HepG2 (cell line): ENCODE results near the gene LLGL2.

ENCODE experiments used
- CBX2 ChIP-seq, 2 experiments: fragments of 200-600 bp in 1 of 2; sonication (generic); formaldehyde crosslinking in 1 of 2; IDR thresholded peaks; 2 replicates each; pipeline versions ENCODE4 v1.7.0 to v1.8.1; 2018 to 2022; ENCODE audit warnings: low read depth in 2 of 2, low read length in 1 of 2, mild to moderate bottlenecking in 1 of 2, missing genetic modification reagents in 1 of 2
- CENPX ChIP-seq: sonication (generic); formaldehyde crosslinking; IDR thresholded peaks from 2 replicates; pipeline ENCODE4 v1.9.0; 2021; ENCODE audit warnings: mild to moderate bottlenecking, missing genetic modification reagents, moderate library complexity
- FOSL1 ChIP-seq: sonication (generic); formaldehyde crosslinking; IDR thresholded peaks from 2 replicates; pipeline ENCODE4 v1.9.0; 2021; ENCODE audit warnings: missing genetic modification reagents, borderline replicate concordance
- KLF13 ChIP-seq: sonication (generic); formaldehyde crosslinking; IDR thresholded peaks from 2 replicates; pipeline ENCODE4 v1.4.0; 2020; ENCODE audit warnings: mild to moderate bottlenecking, missing genetic modification reagents
- NPAS2 ChIP-seq: sonication (generic); formaldehyde crosslinking; IDR thresholded peaks from 2 replicates; pipeline ENCODE4 v1.8.0; 2022; ENCODE audit warnings: mild to moderate bottlenecking, missing genetic modification reagents, borderline replicate concordance
- POLR2A ChIP-seq, 2 experiments: IDR thresholded peaks; 2 replicates each; pipeline ENCODE4 v1.6.1; 2011; ENCODE audit warnings: low read depth in 2 of 2, low read length in 2 of 2, mild to moderate bottlenecking in 1 of 2, moderate library complexity in 1 of 2; ENCODE audit not compliant: insufficient read depth in 1 of 2
- SOX5 ChIP-seq: IDR thresholded peaks from 2 replicates; pipeline ENCODE4 v1.6.1; 2016; ENCODE audit warnings: borderline replicate concordance
- ZEB1 ChIP-seq: IDR thresholded peaks from 2 replicates; pipeline ENCODE4 v1.6.1; 2012; ENCODE audit warnings: mild to moderate bottlenecking, low read depth, inconsistent platforms; ENCODE audit not compliant: insufficient replicate concordance
- ZNF24 ChIP-seq: fragments of 450-650 bp; IDR thresholded peaks from 2 replicates; pipeline ENCODE4 v1.6.1; 2017; ENCODE audit warnings: antibody characterized with exemption, mild to moderate bottlenecking
- ZNF292 ChIP-seq: sonication (generic); formaldehyde crosslinking; IDR thresholded peaks from 2 replicates; pipeline ENCODE4 v1.8.1; 2022; ENCODE audit warnings: mild to moderate bottlenecking, low read depth, missing genetic modification reagents, borderline replicate concordance
- TF ChIP-seq, protein P1 (sequence below): sonication (generic); formaldehyde crosslinking; IDR thresholded peaks from 2 replicates; pipeline ENCODE4 v1.4.0; 2020; ENCODE audit warnings: missing genetic modification reagents, mild to moderate bottlenecking, borderline replicate concordance
- TF ChIP-seq, protein P2 (sequence below): sonication (generic); formaldehyde crosslinking; IDR thresholded peaks from 2 replicates; pipeline ENCODE4 v1.4.0; 2020; ENCODE audit warnings: missing genetic modification reagents; ENCODE audit errors: not compliant biosample characterization
- TF ChIP-seq, protein P3 (sequence below): sonication (generic); formaldehyde crosslinking; IDR thresholded peaks from 2 replicates; pipeline ENCODE4 v1.5.0; 2020; ENCODE audit warnings: mild to moderate bottlenecking, missing genetic modification reagents, moderate library complexity
- TF ChIP-seq, protein P4 (sequence below), 2 experiments: sonication (generic) in 1 of 2; formaldehyde crosslinking in 1 of 2; IDR thresholded peaks; 2 replicates each; pipeline versions ENCODE4 v1.5.1 to v1.6.1; 2011 to 2020; ENCODE audit warnings: borderline replicate concordance in 1 of 2, low read depth in 1 of 2, low read length in 1 of 2, mild to moderate bottlenecking in 1 of 2, missing genetic modification reagents in 1 of 2, moderate library complexity in 1 of 2

DNA sequence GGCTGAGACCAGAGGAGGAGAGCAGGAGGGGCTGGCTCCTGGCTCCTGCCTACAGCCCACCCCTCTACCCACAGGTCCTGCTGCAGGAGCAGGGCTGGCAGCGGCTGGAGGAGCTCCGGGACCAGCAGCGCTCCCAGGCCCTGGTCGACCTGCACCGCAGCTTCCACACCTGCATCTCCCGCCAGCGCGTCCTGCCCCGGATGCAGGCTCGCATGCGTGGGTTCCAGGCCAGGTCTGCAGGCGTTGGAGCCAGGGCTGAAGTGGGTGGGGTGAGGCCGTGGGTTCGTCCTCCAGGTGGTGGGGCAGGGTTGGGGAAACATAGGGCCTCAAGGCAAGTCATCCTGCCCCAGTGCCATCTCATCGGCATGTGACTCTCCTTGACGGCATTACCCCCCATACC, 80.3 kb downstream of the LLGL2 start:
- TF ChIP-seq ZEB1 (no peak), SOX5 (no peak), FOSL1 (CRISPR knock-in tag) (no peak), KLF13 (CRISPR knock-in tag) (no peak), NPAS2 (CRISPR knock-in tag) (no peak), POLR2A (IDR thresholded peaks at IDR 0.05; ENCODE audit: insufficient read depth in 1 of 2, low read depth in 2 of 2, low read length in 2 of 2) (no peak), CBX2 (IDR thresholded peaks at IDR 0.05; ENCODE audit: low read depth, low read length) (no peak), CBX2 (CRISPR knock-in tag; IDR thresholded peaks at IDR 0.05; ENCODE audit: low read depth) (no peak), ZNF24 (no peak), CENPX (no peak), ZNF292 (no peak)
- TF ChIP-seq, protein P1, sequence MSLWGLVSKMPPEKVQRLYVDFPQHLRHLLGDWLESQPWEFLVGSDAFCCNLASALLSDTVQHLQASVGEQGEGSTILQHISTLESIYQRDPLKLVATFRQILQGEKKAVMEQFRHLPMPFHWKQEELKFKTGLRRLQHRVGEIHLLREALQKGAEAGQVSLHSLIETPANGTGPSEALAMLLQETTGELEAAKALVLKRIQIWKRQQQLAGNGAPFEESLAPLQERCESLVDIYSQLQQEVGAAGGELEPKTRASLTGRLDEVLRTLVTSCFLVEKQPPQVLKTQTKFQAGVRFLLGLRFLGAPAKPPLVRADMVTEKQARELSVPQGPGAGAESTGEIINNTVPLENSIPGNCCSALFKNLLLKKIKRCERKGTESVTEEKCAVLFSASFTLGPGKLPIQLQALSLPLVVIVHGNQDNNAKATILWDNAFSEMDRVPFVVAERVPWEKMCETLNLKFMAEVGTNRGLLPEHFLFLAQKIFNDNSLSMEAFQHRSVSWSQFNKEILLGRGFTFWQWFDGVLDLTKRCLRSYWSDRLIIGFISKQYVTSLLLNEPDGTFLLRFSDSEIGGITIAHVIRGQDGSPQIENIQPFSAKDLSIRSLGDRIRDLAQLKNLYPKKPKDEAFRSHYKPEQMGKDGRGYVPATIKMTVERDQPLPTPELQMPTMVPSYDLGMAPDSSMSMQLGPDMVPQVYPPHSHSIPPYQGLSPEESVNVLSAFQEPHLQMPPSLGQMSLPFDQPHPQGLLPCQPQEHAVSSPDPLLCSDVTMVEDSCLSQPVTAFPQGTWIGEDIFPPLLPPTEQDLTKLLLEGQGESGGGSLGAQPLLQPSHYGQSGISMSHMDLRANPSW: no peak
- TF ChIP-seq, protein P2, sequence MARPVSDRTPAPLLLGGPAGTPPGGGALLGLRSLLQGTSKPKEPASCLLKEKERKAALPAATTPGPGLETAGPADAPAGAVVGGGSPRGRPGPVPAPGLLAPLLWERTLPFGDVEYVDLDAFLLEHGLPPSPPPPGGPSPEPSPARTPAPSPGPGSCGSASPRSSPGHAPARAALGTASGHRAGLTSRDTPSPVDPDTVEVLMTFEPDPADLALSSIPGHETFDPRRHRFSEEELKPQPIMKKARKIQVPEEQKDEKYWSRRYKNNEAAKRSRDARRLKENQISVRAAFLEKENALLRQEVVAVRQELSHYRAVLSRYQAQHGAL (CRISPR knock-in tag): no peak
- TF ChIP-seq, protein P3, sequence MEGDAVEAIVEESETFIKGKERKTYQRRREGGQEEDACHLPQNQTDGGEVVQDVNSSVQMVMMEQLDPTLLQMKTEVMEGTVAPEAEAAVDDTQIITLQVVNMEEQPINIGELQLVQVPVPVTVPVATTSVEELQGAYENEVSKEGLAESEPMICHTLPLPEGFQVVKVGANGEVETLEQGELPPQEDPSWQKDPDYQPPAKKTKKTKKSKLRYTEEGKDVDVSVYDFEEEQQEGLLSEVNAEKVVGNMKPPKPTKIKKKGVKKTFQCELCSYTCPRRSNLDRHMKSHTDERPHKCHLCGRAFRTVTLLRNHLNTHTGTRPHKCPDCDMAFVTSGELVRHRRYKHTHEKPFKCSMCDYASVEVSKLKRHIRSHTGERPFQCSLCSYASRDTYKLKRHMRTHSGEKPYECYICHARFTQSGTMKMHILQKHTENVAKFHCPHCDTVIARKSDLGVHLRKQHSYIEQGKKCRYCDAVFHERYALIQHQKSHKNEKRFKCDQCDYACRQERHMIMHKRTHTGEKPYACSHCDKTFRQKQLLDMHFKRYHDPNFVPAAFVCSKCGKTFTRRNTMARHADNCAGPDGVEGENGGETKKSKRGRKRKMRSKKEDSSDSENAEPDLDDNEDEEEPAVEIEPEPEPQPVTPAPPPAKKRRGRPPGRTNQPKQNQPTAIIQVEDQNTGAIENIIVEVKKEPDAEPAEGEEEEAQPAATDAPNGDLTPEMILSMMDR: no peak
- TF ChIP-seq, protein P4, sequence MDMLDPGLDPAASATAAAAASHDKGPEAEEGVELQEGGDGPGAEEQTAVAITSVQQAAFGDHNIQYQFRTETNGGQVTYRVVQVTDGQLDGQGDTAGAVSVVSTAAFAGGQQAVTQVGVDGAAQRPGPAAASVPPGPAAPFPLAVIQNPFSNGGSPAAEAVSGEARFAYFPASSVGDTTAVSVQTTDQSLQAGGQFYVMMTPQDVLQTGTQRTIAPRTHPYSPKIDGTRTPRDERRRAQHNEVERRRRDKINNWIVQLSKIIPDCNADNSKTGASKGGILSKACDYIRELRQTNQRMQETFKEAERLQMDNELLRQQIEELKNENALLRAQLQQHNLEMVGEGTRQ (IDR thresholded peaks at IDR 0.05; ENCODE audit: low read depth, low read length): no peak
- TF ChIP-seq, protein P4 (CRISPR knock-in tag; IDR thresholded peaks at IDR 0.05; ENCODE audit: borderline replicate concordance): no peak
